ENCODE data around the gene NUDT8.

- TF ChIP-seq, protein P1, sequence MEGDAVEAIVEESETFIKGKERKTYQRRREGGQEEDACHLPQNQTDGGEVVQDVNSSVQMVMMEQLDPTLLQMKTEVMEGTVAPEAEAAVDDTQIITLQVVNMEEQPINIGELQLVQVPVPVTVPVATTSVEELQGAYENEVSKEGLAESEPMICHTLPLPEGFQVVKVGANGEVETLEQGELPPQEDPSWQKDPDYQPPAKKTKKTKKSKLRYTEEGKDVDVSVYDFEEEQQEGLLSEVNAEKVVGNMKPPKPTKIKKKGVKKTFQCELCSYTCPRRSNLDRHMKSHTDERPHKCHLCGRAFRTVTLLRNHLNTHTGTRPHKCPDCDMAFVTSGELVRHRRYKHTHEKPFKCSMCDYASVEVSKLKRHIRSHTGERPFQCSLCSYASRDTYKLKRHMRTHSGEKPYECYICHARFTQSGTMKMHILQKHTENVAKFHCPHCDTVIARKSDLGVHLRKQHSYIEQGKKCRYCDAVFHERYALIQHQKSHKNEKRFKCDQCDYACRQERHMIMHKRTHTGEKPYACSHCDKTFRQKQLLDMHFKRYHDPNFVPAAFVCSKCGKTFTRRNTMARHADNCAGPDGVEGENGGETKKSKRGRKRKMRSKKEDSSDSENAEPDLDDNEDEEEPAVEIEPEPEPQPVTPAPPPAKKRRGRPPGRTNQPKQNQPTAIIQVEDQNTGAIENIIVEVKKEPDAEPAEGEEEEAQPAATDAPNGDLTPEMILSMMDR (IDR thresholded peaks at IDR 0.05), result no peak
- TF ChIP-seq POLR2A (IDR thresholded peaks at IDR 0.05), result no peak
Observed at GRCh38 chr11:67631411-67631810, 1.7 kb upstream of the NUDT8 start.

All from adrenal gland (tissue), 5 donors.